Measurements from ENCODE around the gene RSRP1.

The RSRP1 gene

DNA sequence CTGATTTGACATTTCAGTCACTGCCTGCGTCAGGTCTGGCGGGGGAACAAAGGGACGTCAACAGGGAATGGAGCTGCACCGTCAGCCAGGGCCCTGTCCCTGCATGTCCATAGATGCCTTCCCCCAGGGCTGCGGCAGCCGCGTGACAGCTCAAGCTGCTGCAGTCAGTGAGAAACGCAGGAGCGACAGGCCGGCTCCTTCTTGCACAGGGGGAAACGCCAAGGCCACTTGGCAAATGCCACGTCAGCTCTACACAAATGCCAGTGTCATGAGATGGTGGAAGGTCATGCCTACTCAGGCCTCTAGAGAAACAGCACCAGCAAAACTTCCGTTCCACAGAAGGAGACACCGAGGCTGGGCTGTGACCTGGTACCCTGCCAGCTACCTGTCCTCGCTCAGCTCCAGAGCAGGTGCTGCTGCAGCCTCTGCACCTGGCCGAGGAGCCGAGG, 52.7 kb downstream of the RSRP1 start:
- ATAC-seq (no peak), DNase-seq (no peak)
- Mint-ChIP-seq H3K4me3 (no peak overlapping the region), H3K27me3 (no peaks in the 10 kb centered on the region), H3K27ac (no peak overlapping the region), H3K4me1 (peaks cover 26% of the 10 kb centered on the region), H3K9me3 (no peaks in the 10 kb centered on the region)

DNA sequence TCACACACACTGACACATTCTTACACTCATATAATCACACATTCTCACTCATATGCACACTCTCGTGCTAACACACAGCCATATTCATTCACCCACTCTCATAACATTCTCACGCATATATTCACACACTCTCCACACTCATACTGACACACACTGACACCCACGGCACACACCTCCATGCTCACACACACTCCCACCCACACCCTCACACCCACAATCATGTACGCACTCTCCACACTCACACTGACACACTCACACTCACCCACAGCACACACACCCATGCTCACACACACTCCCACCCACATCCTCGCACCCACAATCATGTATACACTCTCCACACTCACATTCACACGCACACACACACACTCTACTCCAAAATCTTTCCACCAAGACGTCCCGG, 53.2 kb downstream of the RSRP1 start:
- H3K27ac Mint-ChIP-seq = no peak overlapping the region
- DNase-seq (no peak), ATAC-seq (no peak)
- H3K4me3 Mint-ChIP-seq = no peak overlapping the region
- H3K27me3 Mint-ChIP-seq = no peaks in the 10 kb centered on the region
- peaks cover 24% of the 10 kb centered on the region for H3K4me1 Mint-ChIP-seq
- H3K9me3 Mint-ChIP-seq = no peaks in the 10 kb centered on the region

DNA sequence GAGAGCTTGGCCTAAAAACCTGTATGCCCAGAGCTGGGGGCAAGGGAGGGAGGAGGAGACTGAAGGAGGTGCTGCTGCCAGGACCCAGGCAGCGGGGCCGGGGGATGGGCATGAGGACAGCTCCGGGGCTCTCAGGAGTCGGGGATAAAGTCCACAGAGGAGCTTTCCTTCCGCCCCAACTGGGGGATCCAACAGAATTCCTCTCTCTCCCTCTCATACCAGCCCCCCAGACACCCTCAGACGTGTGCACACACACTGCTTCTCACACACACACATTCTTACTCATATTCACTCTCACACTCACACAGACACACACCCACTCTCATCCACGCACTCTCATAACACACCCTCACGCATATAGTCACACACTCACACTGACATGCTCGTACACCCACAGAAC, 54.0 kb downstream of the RSRP1 start:
- ATAC-seq = no peak
- Mint-ChIP-seq H3K27ac (no peak overlapping the region), H3K4me3 (no peak overlapping the region), H3K9me3 (no peaks in the 10 kb centered on the region), H3K27me3 (no peaks in the 10 kb centered on the region), H3K4me1 (peaks cover 15% of the 10 kb centered on the region)
- no peak for DNase-seq

All from stimulated activated naive CD8-positive, alpha-beta T cell treated with anti-CD3 and anti-CD28 coated beads, Interleukin-15, amount 100 ng/mL, for 72 hours (primary cell).